Ectodermal cell (in vitro differentiated cells): ENCODE measurements around the gene ZBED1.
"Not testable (repeated sequence)": the region's sequence is repeated elsewhere in the genome, so short reads cannot be mapped to it uniquely, and the experiment has no call there.

Experiments
- H3K27ac ChIP-seq: 2 replicates; pipeline ENCODE4 v1.7.0; 2013; ENCODE audit warnings: mild to moderate bottlenecking, low read depth, low read length; ENCODE audit not compliant: insufficient read depth, poor library complexity, severe bottlenecking
- H3K27me3 ChIP-seq: 2 replicates; pipeline ENCODE4 v1.7.0; 2013; ENCODE audit warnings: mild to moderate bottlenecking, low read length; ENCODE audit not compliant: insufficient read depth, control insufficient read depth, poor library complexity, severe bottlenecking
- H3K36me3 ChIP-seq: one replicate; pipeline ENCODE4 v1.7.0; 2013; ENCODE audit warnings: low read length; ENCODE audit not compliant: control insufficient read depth, insufficient read depth
- H3K4me1 ChIP-seq: one replicate; pipeline ENCODE4 v1.7.0; 2013; ENCODE audit warnings: low read length; ENCODE audit not compliant: control insufficient read depth, insufficient read depth
- H3K4me3 ChIP-seq: 2 replicates; pipeline ENCODE4 v1.7.0; 2013; ENCODE audit warnings: low read depth, low read length, control low read depth; ENCODE audit not compliant: insufficient read depth
- H3K9me3 ChIP-seq: 2 replicates; pipeline ENCODE4 v1.7.0; 2013; ENCODE audit warnings: mild to moderate bottlenecking, low read length, moderate library complexity; ENCODE audit not compliant: control insufficient read depth
- WGBS, 2 experiments: methylation state at CpG; one replicate each; pipeline ENCODE4 v1.1.7; 2013; ENCODE audit warnings: missing lambda C conversion rate in 2 of 2; 5-methylcytosine and 5-hydroxymethylcytosine counted together

The ZBED1 gene

GRCh38 chrX:2539586-2539985 is 38.8 kb upstream of the ZBED1 start:
- no peaks in the 10 kb centered on the region for H3K36me3 ChIP-seq
- H3K27ac ChIP-seq: no peak overlapping the region
- H3K27me3 ChIP-seq: no peaks in the 10 kb centered on the region
- peaks cover 6% of the 10 kb centered on the region for H3K4me1 ChIP-seq
- no peaks in the 10 kb centered on the region for H3K9me3 ChIP-seq
- no peak overlapping the region for H3K4me3 ChIP-seq
- 100% methylated on average over 2 to 3 of the region's 3 CpGs for WGBS, 2 experiments

DNA sequence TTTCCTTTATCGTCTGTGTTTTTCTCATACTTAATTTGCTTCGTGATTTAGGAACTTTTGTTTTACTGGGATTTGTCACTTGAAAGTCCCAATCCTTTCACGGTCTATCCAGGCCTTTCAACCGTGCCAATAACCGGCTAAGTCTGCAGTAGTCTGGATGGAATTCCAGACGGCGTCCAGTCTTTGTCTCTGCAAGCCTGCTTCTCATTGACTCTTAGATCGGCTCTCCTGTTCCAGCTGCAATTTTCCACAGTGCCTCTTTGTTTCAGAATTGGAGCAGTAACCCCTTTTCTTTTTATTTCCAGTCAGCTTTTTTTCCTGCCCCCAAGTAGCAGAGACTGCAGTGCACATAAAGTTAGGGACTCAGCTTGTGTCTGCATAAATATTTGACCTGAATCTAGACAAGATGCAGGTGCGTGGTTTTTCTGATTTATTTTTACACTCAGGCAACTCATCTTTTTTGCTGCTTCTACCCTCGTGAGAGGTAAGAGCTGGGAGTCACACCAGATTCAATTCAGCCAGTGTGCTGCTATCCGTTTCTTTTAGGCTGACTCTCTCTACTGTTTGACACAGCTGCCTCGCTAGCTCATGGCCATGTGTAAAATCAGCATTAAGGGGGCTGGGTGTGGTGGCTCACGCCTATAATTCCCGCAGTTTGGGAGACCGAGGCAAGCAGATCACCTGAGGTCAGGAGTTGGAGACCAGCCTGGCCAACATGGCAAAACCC is 37.4 kb upstream of the ZBED1 start:
- Histone ChIP-seq H3K4me1 (peaks cover 6% of the 10 kb centered on the region), H3K27ac (peak overlapping the region; percentile 82), H3K27me3 (no peaks in the 10 kb centered on the region), H3K9me3 (no peaks in the 10 kb centered on the region), H3K4me3 (no peak overlapping the region), H3K36me3 (no peaks in the 10 kb centered on the region)
- WGBS, 2 experiments: 76 to 79% methylated on average over 15 of the region's 15 CpGs

DNA sequence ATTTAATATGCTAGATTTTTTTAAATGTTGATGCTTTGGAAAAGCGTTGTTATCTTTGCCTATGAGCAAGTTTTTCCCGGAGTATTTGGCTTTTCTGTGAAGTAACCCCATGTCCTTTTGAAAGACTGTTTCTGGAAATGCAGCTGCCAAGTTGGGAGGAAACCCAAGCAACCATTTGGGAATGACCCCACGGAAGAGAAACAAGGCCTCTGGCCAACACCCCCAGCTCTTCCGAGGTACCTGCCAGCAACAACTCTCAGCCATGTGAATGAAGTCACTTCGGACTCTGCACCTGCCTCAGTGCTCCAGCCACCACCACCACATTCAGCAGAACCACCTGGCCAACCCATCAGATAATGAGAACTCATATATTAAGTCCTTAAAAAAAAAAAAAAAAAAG is 36.2 kb upstream of the ZBED1 start:
- Histone ChIP-seq H3K9me3 (no peaks in the 10 kb centered on the region), H3K4me1 (peaks cover 6% of the 10 kb centered on the region), H3K4me3 (no peak overlapping the region), H3K27ac (no peak overlapping the region), H3K36me3 (no peaks in the 10 kb centered on the region), H3K27me3 (no peaks in the 10 kb centered on the region)
- 89 to 91% methylated on average over 5 of the region's 5 CpGs for WGBS, 2 experiments

GRCh38 chrX:2536141-2536540 is 35.4 kb upstream of the ZBED1 start:
- H3K4me1 ChIP-seq: peaks cover 6% of the 10 kb centered on the region
- H3K27ac ChIP-seq: no peak overlapping the region
- 94 to 95% methylated on average over 5 to 6 of the region's 7 CpGs for WGBS, 2 experiments
- no peaks in the 10 kb centered on the region for H3K36me3 ChIP-seq
- H3K4me3 ChIP-seq: no peak overlapping the region
- no peaks in the 10 kb centered on the region for H3K27me3 ChIP-seq
- no peaks in the 10 kb centered on the region for H3K9me3 ChIP-seq

DNA sequence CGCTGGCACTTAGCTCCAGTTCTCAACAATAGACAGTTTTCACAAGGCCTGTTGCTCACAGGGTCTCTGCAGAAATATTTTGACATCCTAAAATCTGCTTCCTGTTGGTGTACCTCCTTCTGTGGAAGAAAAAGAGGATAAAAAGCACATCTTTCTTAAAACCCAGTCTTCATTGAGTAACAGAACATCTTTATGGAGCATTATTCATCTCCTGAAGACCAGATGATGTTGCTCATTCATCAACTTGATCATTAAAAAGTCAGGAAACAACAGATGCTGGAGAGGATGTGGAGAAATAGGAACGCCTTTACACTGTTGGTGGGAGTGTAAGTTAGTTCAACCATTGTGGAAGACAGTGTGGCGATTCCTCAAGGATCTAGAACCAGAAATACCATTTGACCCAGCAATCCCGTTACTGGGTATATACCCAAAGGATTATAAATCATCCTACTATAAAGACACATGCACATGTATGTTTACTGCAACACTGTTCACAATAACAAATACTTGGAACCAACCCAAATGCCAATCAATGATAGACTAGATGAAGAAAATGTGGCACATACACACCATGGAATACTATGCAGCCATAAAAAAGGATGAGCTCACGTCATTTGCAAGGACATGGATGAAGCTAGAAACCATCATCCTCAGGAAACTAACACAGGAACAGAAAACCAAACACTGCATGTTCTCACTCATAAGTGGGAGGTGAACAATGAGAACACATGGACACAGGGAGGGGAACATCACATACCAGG is 33.7 kb upstream of the ZBED1 start:
- H3K27ac ChIP-seq: not testable (repeated sequence)
- 64 to 66% methylated on average over 3 of the region's 5 CpGs for WGBS, 2 experiments

GRCh38 chrX:2533424-2533823 is 32.6 kb upstream of the ZBED1 start:
- no peak overlapping the region for H3K4me3 ChIP-seq
- 86 to 95% methylated on average over 7 to 8 of the region's 8 CpGs for WGBS, 2 experiments
- peaks cover 2% of the 10 kb centered on the region for H3K4me1 ChIP-seq
- H3K27me3 ChIP-seq: no peaks in the 10 kb centered on the region
- no peaks in the 10 kb centered on the region for H3K36me3 ChIP-seq
- no peak overlapping the region for H3K27ac ChIP-seq
- H3K9me3 ChIP-seq: no peaks in the 10 kb centered on the region

More for the DNA sequence above, 33.7 kb upstream of the ZBED1 start:
- H3K4me3 ChIP-seq, H3K36me3 ChIP-seq, H3K4me1 ChIP-seq, H3K27me3 ChIP-seq, H3K9me3 ChIP-seq: not testable (repeated sequence)

DNA sequence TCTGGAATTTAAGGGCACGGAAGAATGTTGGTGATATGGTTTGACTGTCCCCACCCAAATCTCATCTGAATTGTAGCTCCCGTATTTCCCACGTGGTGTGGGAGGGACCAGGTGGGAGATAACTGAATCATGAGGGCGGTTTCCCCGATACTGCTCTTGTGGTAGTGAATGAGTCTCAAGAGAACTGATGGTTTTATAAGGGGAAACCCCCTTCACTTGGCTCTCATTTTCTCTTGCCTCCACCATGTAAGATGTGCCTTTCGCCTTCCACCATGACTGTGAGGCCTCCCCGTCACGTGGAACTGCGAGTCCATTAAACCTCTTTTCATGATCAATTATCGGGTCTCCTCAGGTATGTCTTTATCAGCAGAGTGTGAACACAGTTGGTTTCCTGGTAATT is 25.6 kb upstream of the ZBED1 start:
- Histone ChIP-seq H3K36me3 (no peaks in the 10 kb centered on the region), H3K27ac (no peak overlapping the region), H3K4me3 (no peak overlapping the region), H3K9me3 (no peaks in the 10 kb centered on the region), H3K27me3 (no peaks in the 10 kb centered on the region), H3K4me1 (no peaks in the 10 kb centered on the region)
- 94 to 97% methylated on average over 10 of the region's 10 CpGs for WGBS, 2 experiments

- Histone ChIP-seq H3K27me3 (no peaks in the 10 kb centered on the region), H3K4me3 (no peak overlapping the region), H3K4me1 (no peaks in the 10 kb centered on the region), H3K36me3 (no peaks in the 10 kb centered on the region), H3K9me3 (no peaks in the 10 kb centered on the region), H3K27ac (no peak overlapping the region)
- WGBS, 2 experiments: 57 to 67% methylated on average over 6 of the region's 6 CpGs
Observed at GRCh38 chrX:2523911-2524310, 23.1 kb upstream of the ZBED1 start.

- H3K27ac ChIP-seq: no peak overlapping the region
- no peak overlapping the region for H3K4me3 ChIP-seq
- 95% methylated on average over 4 to 6 of the region's 6 CpGs for whole genome bisulfite sequencing, 2 experiments
Observed at GRCh38 chrX:2521927-2522386, 21.2 kb upstream of the ZBED1 start.

GRCh38 chrX:2521092-2521926 is 20.5 kb upstream of the ZBED1 start:
- Histone ChIP-seq H3K27me3 (no peaks in the 10 kb centered on the region), H3K4me3 (no peak overlapping the region), H3K36me3 (no peaks in the 10 kb centered on the region), H3K4me1 (peaks cover 5% of the 10 kb centered on the region), H3K27ac (no peak overlapping the region), H3K9me3 (no peaks in the 10 kb centered on the region)
- WGBS, 2 experiments: 75 to 76% methylated on average over 15 of the region's 15 CpGs

More at GRCh38 chrX:2521927-2522386, 21.2 kb upstream of the ZBED1 start:
- Histone ChIP-seq H3K36me3 (no peaks in the 10 kb centered on the region), H3K4me1 (no peaks in the 10 kb centered on the region), H3K27me3 (no peaks in the 10 kb centered on the region), H3K9me3 (no peaks in the 10 kb centered on the region)
